BJ (cell line): ENCODE data around the gene RPRD1A. TPM values are rescaled to one million over a fixed set of nuclear protein-coding genes. Genes with fewer than 3 reads are reported as not detected.

Source experiments
- CTCF ChIA-PET: fragments of 350-600 bp; formaldehyde crosslinking; extraction: SDS; loops from one replicate; lab custom pipeline; 2021; ENCODE audit warnings: antibody characterized with exemption, inconsistent platforms; lab: Yijun Ruan, JAX
- POLR2A ChIA-PET: fragments of 300-600 bp; sonication (Branson Sonifier 250); formaldehyde crosslinking; extraction: SDS; loops from one replicate; lab custom pipeline; 2021; ENCODE audit warnings: antibody characterized with exemption; lab: Charles Lee
- DNase-seq: peaks from one replicate; pipeline ENCODE4 v3.0.0-alpha.2; 2011; ENCODE audit warnings: low read depth
- H3K27me3 ChIP-seq: 2 replicates; pipeline ENCODE4 v1.6.0; 2011; ENCODE audit warnings: low read length; ENCODE audit not compliant: control insufficient read depth, insufficient read depth
- H3K36me3 ChIP-seq: 2 replicates; pipeline ENCODE4 v1.5.1; 2011; ENCODE audit warnings: low read length; ENCODE audit not compliant: control insufficient read depth, insufficient read depth
- H3K4me3 ChIP-seq: 2 replicates; pipeline ENCODE4 v1.5.1; 2011; ENCODE audit warnings: low read depth, mild to moderate bottlenecking, control low read depth, low read length
- CTCF ChIP-seq: IDR thresholded peaks from 2 replicates; pipeline ENCODE4 v1.5.1; 2011; ENCODE audit warnings: low read depth, mild to moderate bottlenecking, control low read depth, inconsistent platforms, low read length, moderate library complexity; ENCODE audit not compliant: insufficient read depth
- polyA plus RNA-seq: library from polyadenylated mRNA; depleted of rRNA; stranded (reverse); fragments of >200 nt; gene quantifications from 2 replicates; pipeline ENCODE4 v1.2.3, GENCODE V29; 2011

RPRD1A gene
- polyA plus RNA-seq, 1 experiment, result 21.9 TPM

GRCh38 chr18:35973650-35974049, 93.7 kb downstream of the RPRD1A start:
- H3K4me3 ChIP-seq, result peak overlapping the region; percentile 83; the same call in 1 of the 2 replicates
- peaks cover 5% of the 10 kb centered on the region for H3K36me3 ChIP-seq
- DNase-seq, result no peak
- ChIA-PET CTCF (no interaction called here), POLR2A (no interaction called here)
- TF ChIP-seq CTCF, result no peak
- H3K27me3 ChIP-seq, result no peaks in the 10 kb centered on the region

- Histone ChIP-seq H3K4me3 (peak within 1 kb of the TSS; percentile 83), H3K27me3 (no peaks in the 10 kb centered on the region), H3K36me3 (no peaks in the 10 kb centered on the region)
- TF ChIP-seq CTCF, result no peak
- POLR2A ChIA-PET, result interaction anchor here (0.6 to 0.7 kb wide), 3 partner anchors 22 to 672 kb away, joined by 5 to 9 read pairs (median 8); no protein-coding TSS in a partner anchor
- peak; percentile 49 for DNase-seq
- CTCF ChIA-PET, result interaction anchor here (1.1 kb wide), 1 partner anchor 23 kb away, joined by 3 read pairs; no protein-coding TSS in a partner anchor
These were observed 95.0 kb downstream of the RPRD1A start, which contains the start of gene RMP24 for GRCh38 chr18:35972197-35973000. Gene RMP24, plus strand, starts transcription at chr18:35972679.

- POLR2A ChIA-PET, result interaction anchor here (0.6 to 0.7 kb wide), 3 partner anchors 21 to 671 kb away, joined by 5 to 9 read pairs (median 8); no protein-coding TSS in a partner anchor
- no peak for DNase-seq
- CTCF ChIA-PET, result interaction anchor here (1.1 kb wide), 1 partner anchor 22 kb away, joined by 3 read pairs; no protein-coding TSS in a partner anchor
These were observed 95.6 kb downstream of the RPRD1A start for GRCh38 chr18:35971661-35972196.

GRCh38 chr18:35969676-35970075, 97.7 kb downstream of the RPRD1A start:
- no peaks in the 10 kb centered on the region; the same call in 1 of the 2 replicates for H3K27me3 ChIP-seq
- no peak overlapping the region for H3K4me3 ChIP-seq
- no peak for DNase-seq
- no peak for TF ChIP-seq CTCF
- ChIA-PET POLR2A (no interaction called here), CTCF (interaction anchor here (0.6 kb wide), 1 partner anchor 307 kb away, joined by 3 read pairs; no protein-coding TSS in a partner anchor)
- no peaks in the 10 kb centered on the region for H3K36me3 ChIP-seq

More at GRCh38 chr18:35971661-35972196, 95.6 kb downstream of the RPRD1A start:
- Histone ChIP-seq H3K36me3 (no peaks in the 10 kb centered on the region), H3K27me3 (no peaks in the 10 kb centered on the region), H3K4me3 (peak overlapping the region; percentile 83)
- TF ChIP-seq CTCF, result no peak
